ENCODE measurements around the gene MAPRE3. TPM values are rescaled to one million over a fixed set of nuclear protein-coding genes. Genes with fewer than 3 reads are reported as not detected.

MAPRE3 gene
- total RNA-seq, 6 experiments from 2014 or later = 17.0 to 20.4 (median 17.7) TPM

GRCh38 chr2:26925100-26925791 lies 45.2 kb upstream of the MAPRE3 start:
- H3K27ac Mint-ChIP-seq = no peak overlapping the region
- DNase-seq = no peak
- H3K4me1 Mint-ChIP-seq (ENCODE audit: low read depth) = peaks cover 8% of the 10 kb centered on the region; the same call in 1 of the 2 replicates

GRCh38 chr2:26927221-26927620 lies 43.2 kb upstream of the MAPRE3 start:
- Mint-ChIP-seq H3K36me3 (ENCODE audit: low read depth) (no peaks in the 10 kb centered on the region), H3K27ac (no peak overlapping the region), H3K9me3 (no peaks in the 10 kb centered on the region), H3K27me3 (ENCODE audit: insufficient read depth) (peaks cover 54% of the 10 kb centered on the region), H3K4me1 (ENCODE audit: low read depth) (peaks cover 8% of the 10 kb centered on the region; the same call in 1 of the 2 replicates), H3K4me3 (no peak overlapping the region)
- TF ChIP-seq CTCF (IDR thresholded peaks at IDR 0.05) = no peak
- no peak for DNase-seq

More at GRCh38 chr2:26925100-26925791, 45.2 kb upstream of the MAPRE3 start:
- H3K4me3 Mint-ChIP-seq = no peak overlapping the region
- no peaks in the 10 kb centered on the region for H3K36me3 Mint-ChIP-seq (ENCODE audit: low read depth)
- no peaks in the 10 kb centered on the region for H3K9me3 Mint-ChIP-seq
- H3K27me3 Mint-ChIP-seq (ENCODE audit: insufficient read depth) = peaks cover 55% of the 10 kb centered on the region
- TF ChIP-seq CTCF (IDR thresholded peaks at IDR 0.05) = no peak

- Mint-ChIP-seq H3K4me1 (ENCODE audit: low read depth) (no peaks in the 10 kb centered on the region), H3K27me3 (ENCODE audit: insufficient read depth) (peaks cover 49% of the 10 kb centered on the region), H3K36me3 (ENCODE audit: low read depth) (no peaks in the 10 kb centered on the region), H3K27ac (no peak overlapping the region), H3K4me3 (no peak overlapping the region), H3K9me3 (no peaks in the 10 kb centered on the region)
- DNase-seq = no peak
- TF ChIP-seq CTCF (IDR thresholded peaks at IDR 0.05) = no peak
These were observed 37.5 kb upstream of the MAPRE3 start for GRCh38 chr2:26932974-26933373.

GRCh38 chr2:26933431-26934334 lies 36.8 kb upstream of the MAPRE3 start:
- peaks cover 45% of the 10 kb centered on the region for H3K27me3 Mint-ChIP-seq (ENCODE audit: insufficient read depth)
- no peak overlapping the region for H3K27ac Mint-ChIP-seq
- H3K9me3 Mint-ChIP-seq = no peaks in the 10 kb centered on the region
- H3K4me1 Mint-ChIP-seq (ENCODE audit: low read depth) = no peaks in the 10 kb centered on the region
- H3K4me3 Mint-ChIP-seq = no peak overlapping the region
- DNase-seq = no peak
- no peak for TF ChIP-seq CTCF (IDR thresholded peaks at IDR 0.05)
- H3K36me3 Mint-ChIP-seq (ENCODE audit: low read depth) = no peaks in the 10 kb centered on the region

GRCh38 chr2:26934335-26934724 lies 36.1 kb upstream of the MAPRE3 start:
- TF ChIP-seq CTCF (IDR thresholded peaks at IDR 0.05) = no peak
- Mint-ChIP-seq H3K9me3 (no peaks in the 10 kb centered on the region), H3K27ac (no peak overlapping the region), H3K4me3 (no peak overlapping the region), H3K36me3 (ENCODE audit: low read depth) (no peaks in the 10 kb centered on the region), H3K27me3 (ENCODE audit: insufficient read depth) (peaks cover 46% of the 10 kb centered on the region), H3K4me1 (ENCODE audit: low read depth) (no peaks in the 10 kb centered on the region)
- no peak for DNase-seq
